ENCODE data around the gene SLC41A1. TPM values are rescaled to one million over a fixed set of nuclear protein-coding genes. Genes with fewer than 3 reads are reported as not detected.

The SLC41A1 gene
- total and polyA plus RNA-seq, 2 donors from 2014 or later, result 19.1 to 20.9 TPM

DNA sequence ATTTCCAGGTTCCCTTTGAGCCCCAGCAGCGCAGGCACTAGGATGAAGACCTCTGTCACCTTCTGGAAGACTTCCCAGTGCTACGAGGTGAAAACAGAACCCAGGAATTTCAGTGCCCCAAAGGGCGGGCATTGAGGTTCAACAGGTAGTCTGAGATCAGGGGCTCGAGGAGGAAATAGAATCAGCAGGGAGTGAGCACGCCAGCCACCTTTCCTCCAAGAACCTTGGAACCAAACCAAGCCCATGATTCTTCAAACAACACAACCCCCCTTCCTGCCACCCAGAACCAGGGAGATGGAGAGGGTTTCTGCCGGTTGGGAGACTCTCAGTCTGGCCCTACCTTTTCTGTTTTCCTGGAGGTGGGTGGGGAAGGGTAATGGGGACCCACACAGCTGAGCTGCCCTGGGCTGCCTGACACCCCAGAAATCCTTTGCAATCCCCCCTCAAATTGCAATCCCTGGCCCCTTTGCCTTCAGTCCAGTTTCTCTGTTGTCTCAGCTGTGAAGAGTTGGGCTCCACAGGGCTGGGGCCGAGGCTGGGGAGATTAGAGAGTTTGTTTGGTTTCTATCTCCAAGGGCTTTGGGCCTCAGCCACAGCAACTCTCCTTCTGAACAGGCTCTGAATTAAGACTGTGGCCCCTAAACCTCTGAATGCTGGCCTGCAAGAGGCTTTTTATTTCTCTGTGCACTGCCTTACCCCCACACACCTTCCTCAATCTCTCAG lies 11.9 kb downstream of the SLC41A1 start:
- Histone ChIP-seq H3K36me3 (ENCODE audit: control insufficient read depth in 2 of 3, insufficient read depth in 3 of 3, low read length in 3 of 3) (peaks cover 4 to 41% (median 29%) of the 10 kb centered on the region in 3 donors), H3K9ac (ENCODE audit: low read length in 3 of 3) (no peak overlapping the region), H3K27ac (ENCODE audit: low read depth in 2 of 2, low read length in 2 of 2) (no peak overlapping the region), H3K4me3 (ENCODE audit: low read length in 3 of 3) (no peak overlapping the region), H3K27me3 (ENCODE audit: control insufficient read depth, insufficient read depth, low read length) (no peaks in the 10 kb centered on the region), H3K4me1 (ENCODE audit: control insufficient read depth in 2 of 3, insufficient read depth in 2 of 3, low read depth in 1 of 3, low read length in 3 of 3) (peaks cover 0 to 4% (median 0%) of the 10 kb centered on the region in 3 donors), H3K9me3 (ENCODE audit: control insufficient read depth in 2 of 3, insufficient read depth in 1 of 3, low read length in 3 of 3) (no peaks in the 10 kb centered on the region)
- no peak for FAIRE-seq
- intact Hi-C loops (cut with DNase I), result no loop called here
- TF ChIP-seq CTCF (IDR thresholded peaks at IDR 0.05; ENCODE audit: borderline replicate concordance, extremely low read depth, insufficient read depth), result no peak
- DNase-seq, result peak in 1 of 5 donors; percentile 21

DNA sequence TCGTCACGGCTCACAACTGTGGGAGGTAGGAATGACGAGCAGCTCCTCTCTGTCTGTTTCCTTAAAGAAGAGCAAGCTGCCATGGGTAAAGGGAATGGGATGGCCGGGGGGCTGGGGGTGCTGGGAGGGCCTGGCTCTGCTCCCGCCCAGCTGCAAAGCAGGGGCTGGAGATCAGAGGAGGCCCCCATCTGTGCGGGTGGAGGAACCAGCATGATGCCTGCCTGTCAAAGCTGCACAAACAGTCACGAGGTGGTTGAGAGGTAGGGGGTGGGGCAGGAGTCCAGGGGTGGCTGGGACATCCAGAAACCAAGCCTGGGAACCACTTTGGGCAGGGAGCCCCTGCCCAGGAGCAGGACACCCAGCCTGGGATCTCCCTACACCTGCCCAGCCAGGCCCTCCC lies 12.6 kb downstream of the SLC41A1 start:
- no peak for DNase-seq
- Histone ChIP-seq H3K27ac (ENCODE audit: low read depth in 2 of 2, low read length in 2 of 2) (no peak overlapping the region), H3K27me3 (ENCODE audit: control insufficient read depth, insufficient read depth, low read length) (no peaks in the 10 kb centered on the region), H3K9me3 (ENCODE audit: control insufficient read depth in 2 of 3, insufficient read depth in 1 of 3, low read length in 3 of 3) (no peaks in the 10 kb centered on the region), H3K4me1 (ENCODE audit: control insufficient read depth in 2 of 3, insufficient read depth in 2 of 3, low read depth in 1 of 3, low read length in 3 of 3) (peaks cover 0 to 1% (median 0%) of the 10 kb centered on the region in 3 donors), H3K36me3 (ENCODE audit: control insufficient read depth in 2 of 3, insufficient read depth in 3 of 3, low read length in 3 of 3) (peaks cover 4 to 48% (median 34%) of the 10 kb centered on the region in 3 donors), H3K4me3 (ENCODE audit: low read length in 3 of 3) (no peak overlapping the region), H3K9ac (ENCODE audit: low read length in 3 of 3) (no peak overlapping the region)
- intact Hi-C loops (cut with DNase I), result no loop called here
- no peak for FAIRE-seq
- no peak for TF ChIP-seq CTCF (IDR thresholded peaks at IDR 0.05; ENCODE audit: borderline replicate concordance, extremely low read depth, insufficient read depth)

- Histone ChIP-seq H3K9ac (ENCODE audit: low read length in 3 of 3) (no peak overlapping the region), H3K27ac (ENCODE audit: low read depth in 2 of 2, low read length in 2 of 2) (no peak overlapping the region), H3K4me1 (ENCODE audit: control insufficient read depth in 2 of 3, insufficient read depth in 2 of 3, low read depth in 1 of 3, low read length in 3 of 3) (no peaks in the 10 kb centered on the region), H3K36me3 (ENCODE audit: control insufficient read depth in 2 of 3, insufficient read depth in 3 of 3, low read length in 3 of 3) (peaks cover 4 to 61% (median 45%) of the 10 kb centered on the region in 3 donors), H3K27me3 (ENCODE audit: control insufficient read depth, insufficient read depth, low read length) (no peaks in the 10 kb centered on the region), H3K4me3 (ENCODE audit: low read length in 3 of 3) (no peak overlapping the region), H3K9me3 (ENCODE audit: control insufficient read depth in 2 of 3, insufficient read depth in 1 of 3, low read length in 3 of 3) (no peaks in the 10 kb centered on the region)
- intact Hi-C loops (cut with DNase I), result no loop called here
- TF ChIP-seq CTCF (IDR thresholded peaks at IDR 0.05; ENCODE audit: borderline replicate concordance, extremely low read depth, insufficient read depth), result no peak
- FAIRE-seq (no peak), DNase-seq (no peak)
Observed at GRCh38 chr1:205798577-205798976, 14.4 kb downstream of the SLC41A1 start.
